GM23338 (cell line): ENCODE data around the gene WDR44. TPM values are rescaled to one million over a fixed set of nuclear protein-coding genes. Genes with fewer than 3 reads are reported as not detected.

Source experiments
- ATAC-seq: fragments of 200-7000 bp; cut with Tn5 transposase; 3 replicates; pipeline ENCODE4 v1.9.1; 2020
- DNase-seq: peaks from one replicate; pipeline ENCODE4 v3.0.0-alpha.2; 2015; ENCODE audit warnings: low spot score
- H2AFZ ChIP-seq: fragments of 200-600 bp; sonication (generic); 2 replicates; pipeline ENCODE4 v1.8.0; 2016; ENCODE audit warnings: antibody characterized with exemption, mild to moderate bottlenecking, moderate library complexity
- H3F3A ChIP-seq: fragments of 200-600 bp; sonication (generic); replicated peaks from 2 replicates; pipeline ENCODE4 v1.8.0; 2017; ENCODE audit warnings: antibody characterized with exemption, mixed run types, low read depth
- H3K27ac ChIP-seq: fragments of 200-600 bp; sonication (generic); 2 replicates; pipeline ENCODE4 v1.6.1; 2016; ENCODE audit warnings: low read depth
- H3K27me3 ChIP-seq: fragments of 200-600 bp; sonication (generic); 2 replicates; pipeline ENCODE4 v1.8.0; 2016; ENCODE audit warnings: mild to moderate bottlenecking, mixed run types, moderate library complexity; ENCODE audit not compliant: insufficient read depth
- H3K36me3 ChIP-seq: fragments of 200-600 bp; sonication (generic); 2 replicates; pipeline ENCODE4 v1.8.0; 2016; ENCODE audit warnings: mild to moderate bottlenecking; ENCODE audit not compliant: insufficient read depth
- H3K4me1 ChIP-seq: fragments of 200-600 bp; sonication (generic); 2 replicates; pipeline ENCODE4 v1.8.0; 2016; ENCODE audit warnings: mild to moderate bottlenecking, moderate library complexity; ENCODE audit not compliant: insufficient read depth
- H3K4me2 ChIP-seq: fragments of 200-600 bp; sonication (generic); 2 replicates; pipeline ENCODE4 v1.7.1; 2017; ENCODE audit warnings: mixed run types
- H3K4me3 ChIP-seq: fragments of 200-600 bp; sonication (generic); 2 replicates; pipeline ENCODE4 v1.6.1; 2016; ENCODE audit warnings: mixed run types
- H3K79me2 ChIP-seq: fragments of 200-600 bp; sonication (generic); replicated peaks from 2 replicates; pipeline ENCODE4 v1.8.0; 2017; ENCODE audit warnings: mild to moderate bottlenecking; ENCODE audit not compliant: insufficient read depth
- H3K9me2 ChIP-seq: fragments of 200-600 bp; sonication (generic); 2 replicates; pipeline ENCODE4 v1.8.0; 2017; ENCODE audit not compliant: insufficient read depth
- H4K20me1 ChIP-seq: fragments of 200-600 bp; sonication (generic); replicated peaks from 2 replicates; pipeline ENCODE4 v1.8.0; 2017; ENCODE audit warnings: mild to moderate bottlenecking; ENCODE audit not compliant: insufficient read depth
- H3K27ac Mint-ChIP-seq: 2 replicates; pipeline ENCODE4 v1.8.0; 2020; ENCODE audit warnings: inconsistent platforms, mild to moderate bottlenecking, moderate library complexity, mixed read lengths
- H3K27me3 Mint-ChIP-seq: 3 replicates; pipeline ENCODE4 v1.8.0; 2022; ENCODE audit warnings: low read depth, mild to moderate bottlenecking, moderate library complexity, mixed read lengths, inconsistent platforms; ENCODE audit not compliant: insufficient read depth, poor library complexity
- H3K36me3 Mint-ChIP-seq: 3 replicates; pipeline ENCODE4 v1.8.0; 2021; ENCODE audit warnings: low read depth, mild to moderate bottlenecking, inconsistent platforms, moderate library complexity, mixed read lengths
- H3K4me1 Mint-ChIP-seq: 3 replicates; pipeline ENCODE4 v1.8.0; 2020; ENCODE audit warnings: mild to moderate bottlenecking, inconsistent platforms, mixed read lengths
- H3K4me3 Mint-ChIP-seq: 3 replicates; pipeline ENCODE4 v1.8.0; 2021; ENCODE audit warnings: moderate library complexity, mild to moderate bottlenecking, inconsistent platforms, mixed read lengths
- H3K9me3 Mint-ChIP-seq: 3 replicates; pipeline ENCODE4 v1.8.0; 2020; ENCODE audit warnings: moderate library complexity, mild to moderate bottlenecking, inconsistent platforms, mixed read lengths
- CREB1 ChIP-seq: fragments of 250-450 bp; sonication (Bioruptor Pico); IDR thresholded peaks from 2 replicates; pipeline ENCODE4 v1.5.0; 2020; ENCODE audit warnings: low read depth, mild to moderate bottlenecking, moderate library complexity
- EZH2 ChIP-seq: fragments of 200-600 bp; sonication (generic); IDR thresholded peaks from one replicate; pipeline ENCODE4 v1.8.0; 2017; ENCODE audit warnings: antibody characterized with exemption, mild to moderate bottlenecking, low read depth; ENCODE audit not compliant: unreplicated experiment
- EZH2phosphoT487 ChIP-seq: fragments of 200-600 bp; sonication (generic); IDR thresholded peaks from one replicate; pipeline ENCODE4 v1.8.1; 2018; ENCODE audit warnings: antibody characterized with exemption; ENCODE audit not compliant: unreplicated experiment
- polyA plus RNA-seq: library from polyadenylated mRNA; unstranded; fragments of >200 nt; fragmentation: Nextera tagmentation; extraction: Ambion mirVana; gene quantifications from 2 replicates; pipeline ENCODE4 v1.2.1, GENCODE V29; 2016
- total RNA-seq: library from RNA; depleted of rRNA; stranded (reverse); fragments of >200 nt; shearing (Covaris generic); gene quantifications from 2 replicates; pipeline ENCODE4 v1.2.3, GENCODE V29; 2014
- TF ChIP-seq, protein P1 (sequence below), 2 experiments: fragments of 200-600 bp in 1 of 2; sonication (generic) in 1 of 2; conservative IDR thresholded peaks; 2 replicates each; pipeline versions ENCODE4 v1.5.1 to v1.6.1; 2016 to 2017; ENCODE audit warnings: antibody characterized with exemption in 2 of 2, low read depth in 2 of 2, mild to moderate bottlenecking in 2 of 2, moderate library complexity in 1 of 2
- TF ChIP-seq, protein P2 (sequence below): fragments of 250-450 bp; sonication (Bioruptor Pico); IDR thresholded peaks from 2 replicates; pipeline ENCODE4 v1.5.0; 2020; ENCODE audit warnings: mild to moderate bottlenecking, moderate library complexity

The WDR44 gene
- total and polyA plus RNA-seq, 2 experiments from 2014 or later = 17.5 to 21.0 TPM

DNA sequence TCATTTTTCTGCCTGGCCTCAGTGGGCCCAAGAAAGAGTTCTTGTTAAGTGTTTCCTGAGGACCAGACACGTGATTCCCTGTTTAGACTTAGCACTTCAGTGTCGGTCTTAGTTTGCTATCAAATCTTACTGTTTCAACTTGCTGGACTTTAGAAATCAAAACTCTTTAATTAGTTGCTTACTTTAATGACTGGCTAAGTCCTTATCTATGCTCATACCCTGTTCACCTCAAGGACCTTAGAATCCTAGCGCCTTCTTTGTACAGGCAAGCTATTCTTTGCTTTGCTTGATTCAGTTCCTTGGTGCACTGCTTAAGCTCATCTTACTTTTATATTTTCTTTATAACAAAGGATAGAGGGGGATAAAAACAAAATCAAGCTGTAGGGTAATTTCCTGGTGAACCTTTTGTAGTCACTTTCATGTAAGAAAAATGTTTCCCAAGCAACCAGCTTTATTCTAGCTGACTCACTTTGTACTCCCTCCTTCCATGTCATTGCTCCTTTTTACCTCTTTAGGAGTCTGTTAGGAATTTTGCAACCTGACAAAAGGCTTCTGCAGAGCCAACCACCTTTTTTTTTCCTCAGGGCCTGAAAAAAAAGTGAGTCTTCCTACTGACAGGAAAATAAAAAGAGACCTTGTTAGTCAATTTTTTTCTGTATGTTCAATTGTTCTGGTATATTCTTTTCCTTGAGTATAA, 14.7 kb downstream of the WDR44 start:
- DNase-seq = peak; percentile 31
- Histone ChIP-seq H4K20me1 (no peaks in the 10 kb centered on the region), H3K36me3 (no peaks in the 10 kb centered on the region), H3K27ac (peak overlapping the region; percentile 67; the same call in 1 of the 2 replicates), H3K4me1 (peaks cover 23% of the 10 kb centered on the region), H3F3A (no peaks in the 10 kb centered on the region), H2AFZ (no peak overlapping the region), H3K27me3 (no peaks in the 10 kb centered on the region), H3K9me2 (no peaks in the 10 kb centered on the region), H3K4me2 (no peak overlapping the region), H3K79me2 (peaks cover 98% of the 10 kb centered on the region), H3K4me3 (no peak overlapping the region)
- Mint-ChIP-seq H3K4me3 (no peak overlapping the region), H3K36me3 (no peaks in the 10 kb centered on the region), H3K27ac (peak overlapping the region; percentile 78), H3K4me1 (peaks cover 20% of the 10 kb centered on the region), H3K9me3 (no peaks in the 10 kb centered on the region), H3K27me3 (no peaks in the 10 kb centered on the region)
- ATAC-seq = peak; percentile 53
- TF ChIP-seq, protein P1, sequence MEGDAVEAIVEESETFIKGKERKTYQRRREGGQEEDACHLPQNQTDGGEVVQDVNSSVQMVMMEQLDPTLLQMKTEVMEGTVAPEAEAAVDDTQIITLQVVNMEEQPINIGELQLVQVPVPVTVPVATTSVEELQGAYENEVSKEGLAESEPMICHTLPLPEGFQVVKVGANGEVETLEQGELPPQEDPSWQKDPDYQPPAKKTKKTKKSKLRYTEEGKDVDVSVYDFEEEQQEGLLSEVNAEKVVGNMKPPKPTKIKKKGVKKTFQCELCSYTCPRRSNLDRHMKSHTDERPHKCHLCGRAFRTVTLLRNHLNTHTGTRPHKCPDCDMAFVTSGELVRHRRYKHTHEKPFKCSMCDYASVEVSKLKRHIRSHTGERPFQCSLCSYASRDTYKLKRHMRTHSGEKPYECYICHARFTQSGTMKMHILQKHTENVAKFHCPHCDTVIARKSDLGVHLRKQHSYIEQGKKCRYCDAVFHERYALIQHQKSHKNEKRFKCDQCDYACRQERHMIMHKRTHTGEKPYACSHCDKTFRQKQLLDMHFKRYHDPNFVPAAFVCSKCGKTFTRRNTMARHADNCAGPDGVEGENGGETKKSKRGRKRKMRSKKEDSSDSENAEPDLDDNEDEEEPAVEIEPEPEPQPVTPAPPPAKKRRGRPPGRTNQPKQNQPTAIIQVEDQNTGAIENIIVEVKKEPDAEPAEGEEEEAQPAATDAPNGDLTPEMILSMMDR (conservative IDR thresholded peaks at IDR 0.05; ENCODE audit: low read depth in 2 of 2) = no peak
- TF ChIP-seq, protein P2, sequence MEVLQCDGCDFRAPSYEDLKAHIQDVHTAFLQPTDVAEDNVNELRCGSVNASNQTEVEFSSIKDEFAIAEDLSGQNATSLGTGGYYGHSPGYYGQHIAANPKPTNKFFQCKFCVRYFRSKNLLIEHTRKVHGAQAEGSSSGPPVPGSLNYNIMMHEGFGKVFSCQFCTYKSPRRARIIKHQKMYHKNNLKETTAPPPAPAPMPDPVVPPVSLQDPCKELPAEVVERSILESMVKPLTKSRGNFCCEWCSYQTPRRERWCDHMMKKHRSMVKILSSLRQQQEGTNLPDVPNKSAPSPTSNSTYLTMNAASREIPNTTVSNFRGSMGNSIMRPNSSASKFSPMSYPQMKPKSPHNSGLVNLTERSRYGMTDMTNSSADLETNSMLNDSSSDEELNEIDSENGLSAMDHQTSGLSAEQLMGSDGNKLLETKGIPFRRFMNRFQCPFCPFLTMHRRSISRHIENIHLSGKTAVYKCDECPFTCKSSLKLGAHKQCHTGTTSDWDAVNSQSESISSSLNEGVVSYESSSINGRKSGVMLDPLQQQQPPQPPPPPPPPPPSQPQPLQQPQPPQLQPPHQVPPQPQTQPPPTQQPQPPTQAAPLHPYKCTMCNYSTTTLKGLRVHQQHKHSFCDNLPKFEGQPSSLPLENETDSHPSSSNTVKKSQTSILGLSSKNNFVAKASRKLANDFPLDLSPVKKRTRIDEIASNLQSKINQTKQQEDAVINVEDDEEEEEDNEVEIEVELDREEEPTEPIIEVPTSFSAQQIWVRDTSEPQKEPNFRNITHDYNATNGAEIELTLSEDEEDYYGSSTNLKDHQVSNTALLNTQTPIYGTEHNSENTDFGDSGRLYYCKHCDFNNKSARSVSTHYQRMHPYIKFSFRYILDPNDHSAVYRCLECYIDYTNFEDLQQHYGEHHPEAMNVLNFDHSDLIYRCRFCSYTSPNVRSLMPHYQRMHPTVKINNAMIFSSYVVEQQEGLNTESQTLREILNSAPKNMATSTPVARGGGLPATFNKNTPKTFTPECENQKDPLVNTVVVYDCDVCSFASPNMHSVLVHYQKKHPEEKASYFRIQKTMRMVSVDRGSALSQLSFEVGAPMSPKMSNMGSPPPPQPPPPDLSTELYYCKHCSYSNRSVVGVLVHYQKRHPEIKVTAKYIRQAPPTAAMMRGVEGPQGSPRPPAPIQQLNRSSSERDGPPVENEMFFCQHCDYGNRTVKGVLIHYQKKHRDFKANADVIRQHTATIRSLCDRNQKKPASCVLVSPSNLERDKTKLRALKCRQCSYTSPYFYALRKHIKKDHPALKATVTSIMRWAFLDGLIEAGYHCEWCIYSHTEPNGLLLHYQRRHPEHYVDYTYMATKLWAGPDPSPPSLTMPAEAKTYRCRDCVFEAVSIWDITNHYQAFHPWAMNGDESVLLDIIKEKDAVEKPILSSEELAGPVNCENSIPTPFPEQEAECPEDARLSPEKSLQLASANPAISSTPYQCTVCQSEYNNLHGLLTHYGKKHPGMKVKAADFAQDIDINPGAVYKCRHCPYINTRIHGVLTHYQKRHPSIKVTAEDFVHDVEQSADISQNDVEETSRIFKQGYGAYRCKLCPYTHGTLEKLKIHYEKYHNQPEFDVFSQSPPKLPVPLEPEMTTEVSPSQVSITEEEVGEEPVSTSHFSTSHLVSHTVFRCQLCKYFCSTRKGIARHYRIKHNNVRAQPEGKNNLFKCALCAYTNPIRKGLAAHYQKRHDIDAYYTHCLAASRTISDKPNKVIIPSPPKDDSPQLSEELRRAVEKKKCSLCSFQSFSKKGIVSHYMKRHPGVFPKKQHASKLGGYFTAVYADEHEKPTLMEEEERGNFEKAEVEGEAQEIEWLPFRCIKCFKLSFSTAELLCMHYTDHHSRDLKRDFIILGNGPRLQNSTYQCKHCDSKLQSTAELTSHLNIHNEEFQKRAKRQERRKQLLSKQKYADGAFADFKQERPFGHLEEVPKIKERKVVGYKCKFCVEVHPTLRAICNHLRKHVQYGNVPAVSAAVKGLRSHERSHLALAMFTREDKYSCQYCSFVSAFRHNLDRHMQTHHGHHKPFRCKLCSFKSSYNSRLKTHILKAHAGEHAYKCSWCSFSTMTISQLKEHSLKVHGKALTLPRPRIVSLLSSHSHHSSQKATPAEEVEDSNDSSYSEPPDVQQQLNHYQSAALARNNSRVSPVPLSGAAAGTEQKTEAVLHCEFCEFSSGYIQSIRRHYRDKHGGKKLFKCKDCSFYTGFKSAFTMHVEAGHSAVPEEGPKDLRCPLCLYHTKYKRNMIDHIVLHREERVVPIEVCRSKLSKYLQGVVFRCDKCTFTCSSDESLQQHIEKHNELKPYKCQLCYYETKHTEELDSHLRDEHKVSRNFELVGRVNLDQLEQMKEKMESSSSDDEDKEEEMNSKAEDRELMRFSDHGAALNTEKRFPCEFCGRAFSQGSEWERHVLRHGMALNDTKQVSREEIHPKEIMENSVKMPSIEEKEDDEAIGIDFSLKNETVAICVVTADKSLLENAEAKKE (CRISPR knock-in tag) = no peak
- TF ChIP-seq EZH2 (no peak), CREB1 (no peak), EZH2phosphoT487 (no peak)
